Heart right ventricle (tissue), 16 donors: Measurements from ENCODE around the gene FCN1. TPM values are rescaled to one million over a fixed set of nuclear protein-coding genes. Genes with fewer than 3 reads are reported as not detected.

Experiments
- ATAC-seq, 8 donors: fragments of 200-7000 bp; cut with Tn5 transposase; one replicate each; pipeline ENCODE4 v1.9.1; 2020; ENCODE audit warnings: mild to moderate bottlenecking in 8 of 8, moderate library complexity in 8 of 8, moderate number of reproducible peaks in 1 of 8
- DNase-seq, 2 donors: peaks; one replicate each; pipeline ENCODE4 v3.0.0-alpha.2; 2020
- H3K27ac ChIP-seq, 10 donors: fragments of 200-600 bp; sonication (generic) in 2 of 10; one replicate each; pipeline versions ENCODE4 v1.5.0 to v1.8.0; 2020 to 2022; ENCODE audit warnings: mild to moderate bottlenecking in 3 of 10
- H3K27me3 ChIP-seq, 7 donors: fragments of 200-600 bp; one replicate each; pipeline ENCODE4 v1.8.0; 2021 to 2022; ENCODE audit warnings: mild to moderate bottlenecking in 2 of 7
- H3K36me3 ChIP-seq, 9 donors: fragments of 200-600 bp; sonication (generic) in 1 of 9; one replicate each; pipeline versions ENCODE4 v1.5.0 to v1.8.0; 2020 to 2022; ENCODE audit warnings: mild to moderate bottlenecking in 2 of 9
- H3K4me1 ChIP-seq, 9 donors: fragments of 200-600 bp; sonication (generic) in 1 of 9; one replicate each; pipeline versions ENCODE4 v1.5.0 to v1.8.0; 2020 to 2022; ENCODE audit warnings: mild to moderate bottlenecking in 4 of 9
- H3K4me3 ChIP-seq, 10 donors: fragments of 200-600 bp; sonication (generic) in 2 of 10; one replicate each; pipeline versions ENCODE4 v1.5.0 to v1.8.0; 2020 to 2022; ENCODE audit warnings: mild to moderate bottlenecking in 7 of 10, moderate library complexity in 2 of 10
- H3K9me3 ChIP-seq, 11 donors: fragments of 200-600 bp in 10 of 11; sonication (generic) in 2 of 11; one replicate each; pipeline versions ENCODE4 v1.5.0 to v1.8.0; 2013 to 2022; ENCODE audit warnings: mild to moderate bottlenecking in 2 of 11, control low read depth in 1 of 11, moderate library complexity in 1 of 11
- CTCF ChIP-seq, 9 donors: fragments of 200-600 bp; sonication (generic) in 2 of 9; IDR thresholded peaks; one replicate each; pipeline versions ENCODE4 v1.5.0 to v1.8.0; 2021 to 2022; ENCODE audit warnings: antibody characterized with exemption in 9 of 9, mild to moderate bottlenecking in 5 of 9, moderate library complexity in 1 of 9
- WGBS, 2 donors: extraction: QIAGEN DNeasy Blood & Tissue Kit; methylation state at CpG; one replicate each; pipeline ENCODE4 v1.1.7; 2013; ENCODE audit warnings: inconsistent platforms in 1 of 2; 5-methylcytosine and 5-hydroxymethylcytosine counted together
- intact Hi-C, 10 donors: fragments of 100-400 bp; cut with DNase I; formaldehyde crosslinking; loops; one replicate each; pipeline versions ENCODE4 v1.11.1 to v1.14.2; 2022
- polyA plus RNA-seq, 2 donors: library from polyadenylated mRNA; stranded (reverse); fragments of 200-250 nt; gene quantifications; one replicate each; pipeline ENCODE4 v1.2.3, GENCODE V29; 2013
- total RNA-seq, 10 donors: library from RNA; stranded (reverse); fragmentation: NEBNext Ultra II Directional in 3 of 10; extraction: Animal tissue kit (Norgen Biotek cat#: 25700) in 3 of 10; gene quantifications; one replicate each; pipeline versions ENCODE4 v1.2.1 to v1.2.4, GENCODE V29; 2021 to 2023
- donor health status: Arrhythmogenic right ventricular cardiomyopathy.
- donor health status: ischemic (EF 13 %, LVEDD 7.1; RV severe dilation, severe dysfunction).
- donor health status: healthy with polysubstance abuse.
- donor health status: DM: no; HTN: yes; CAD: no.
- donor health status: DM: no; HTN: no; CAD: no.
- donor health status: ischemic (EF 25% LVEDD 6.9; RV normal size, moderate dysfunction).
- donor health status: ischemic (EF 25% LVEDD 5.7; RV mildly dilated, moderate dysfunction).
- donor health status: healthy.
- donor health status: DM: yes; HTN: yes; CAD: no.
- donor health status: Ischemic cardiomyopathy.
- donor health status: ischemic (EF 35%, LVEDD 5.7; RV mildly dilated, moderate dysfunction).
- donor health status: nonischemic (EF 11% LVEDD 7.7; RV severe dilation, severe dysfunction).
- donor health status: DM: yes; HTN: yes; CAD: no.
- donor health status: PGD.
- donor health status: ischemic (EF 29% LVEDD 5.4; RV normal size, mild dysfunction).
- donor health status: nonischemic (EF 23%, LVEDD 6.1; RV moderate dilation, normal function).

Gene FCN1
- total and polyA plus RNA-seq, 12 donors, result 0.97 to 64.7 (median 2.7) TPM

- DNase-seq (no peak), ATAC-seq (no peak)
- TF ChIP-seq CTCF (IDR thresholded peaks at IDR 0.05), result no peak
- no peaks in the 10 kb centered on the region for H3K36me3 ChIP-seq
- no peak overlapping the region for H3K4me3 ChIP-seq
- no peaks in the 10 kb centered on the region for H3K27me3 ChIP-seq
- H3K27ac ChIP-seq, result no peak overlapping the region
- WGBS, 2 donors, result 87 to 88% methylated on average over 1 of the region's 1 CpG
- intact Hi-C loops, result no loop called here
- peaks cover 0 to 14% (median 0%) of the 10 kb centered on the region in 11 donors for H3K9me3 ChIP-seq
- peaks cover 0 to 23% (median 9%) of the 10 kb centered on the region in 9 donors for H3K4me1 ChIP-seq
Observed at GRCh38 chr9:134875371-134875770, 42.3 kb downstream of the FCN1 start.

- Histone ChIP-seq H3K4me1 (peaks cover 0 to 19% (median 8%) of the 10 kb centered on the region in 9 donors), H3K27ac (no peak overlapping the region), H3K9me3 (peaks cover 0 to 14% (median 0%) of the 10 kb centered on the region in 11 donors), H3K27me3 (no peaks in the 10 kb centered on the region), H3K4me3 (no peak overlapping the region), H3K36me3 (no peaks in the 10 kb centered on the region)
- intact Hi-C loops, result no loop called here
- WGBS, 2 donors, result 78 to 80% methylated on average over 24 of the region's 24 CpGs
- DNase-seq (no peak), ATAC-seq (no peak)
- TF ChIP-seq CTCF (IDR thresholded peaks at IDR 0.05), result no peak
Observed at GRCh38 chr9:134872482-134873231, 45.1 kb downstream of the FCN1 start.

- Histone ChIP-seq H3K9me3 (peaks cover 0 to 14% (median 0%) of the 10 kb centered on the region in 11 donors), H3K4me1 (peaks cover 0 to 19% (median 8%) of the 10 kb centered on the region in 9 donors), H3K4me3 (no peak overlapping the region), H3K27me3 (no peaks in the 10 kb centered on the region), H3K36me3 (no peaks in the 10 kb centered on the region), H3K27ac (peak overlapping the region in 2 of 10 donors; percentile 40 to 44)
- no peak for TF ChIP-seq CTCF (IDR thresholded peaks at IDR 0.05)
- DNase-seq (peak in 1 of 2 donors; percentile 64), ATAC-seq (peak; percentile 60 to 94 (median 90))
- intact Hi-C loops, result no loop called here
- 33 to 44% methylated on average over 16 of the region's 16 CpGs for WGBS, 2 donors
Observed at GRCh38 chr9:134871697-134872340, 45.9 kb downstream of the FCN1 start.

- WGBS, 2 donors, result 66% methylated on average over 30 of the region's 30 CpGs
- ATAC-seq, result peak in 6 of 8 donors; percentile 7 to 45 (median 20)
- H3K27ac ChIP-seq, result peak overlapping the region in 2 of 10 donors; percentile 40 to 44
- peaks cover 0 to 19% (median 8%) of the 10 kb centered on the region in 9 donors for H3K4me1 ChIP-seq
- no peak for TF ChIP-seq CTCF (IDR thresholded peaks at IDR 0.05)
- intact Hi-C loops, result no loop called here
- peaks cover 0 to 14% (median 0%) of the 10 kb centered on the region in 11 donors for H3K9me3 ChIP-seq
- DNase-seq, result no peak
- no peaks in the 10 kb centered on the region for H3K36me3 ChIP-seq
- no peak overlapping the region for H3K4me3 ChIP-seq
- no peaks in the 10 kb centered on the region for H3K27me3 ChIP-seq
Observed at GRCh38 chr9:134870746-134871662, 46.7 kb downstream of the FCN1 start.
